ENCODE data around the gene ZKSCAN2.
A peak's percentile ranks its signal among the peaks of the same experiment; 100 is the strongest.

The ZKSCAN2 gene

GRCh38 chr16:25257470-25257955 lies at the start of gene ZKSCAN2:
ZKSCAN2 (minus strand) TSS chr16:25257845; CDS start chr16:25257127, 718 bp downstream.
- DNase-seq, result peak; percentile 62

GRCh38 chr16:25299792-25300590 lies 42.3 kb upstream of the ZKSCAN2 start:
- DNase-seq, result no peak

- no peak for DNase-seq
These were observed 40.7 kb upstream of the ZKSCAN2 start for GRCh38 chr16:25298165-25298872.

- no peak for DNase-seq
These were observed 39.6 kb upstream of the ZKSCAN2 start for GRCh38 chr16:25297151-25297787.

- no peak for DNase-seq
These were observed 33.9 kb upstream of the ZKSCAN2 start for GRCh38 chr16:25291580-25291979.

GRCh38 chr16:25289466-25289865 lies 31.8 kb upstream of the ZKSCAN2 start:
- no peak for DNase-seq

- DNase-seq, result no peak
These were observed 21.8 kb upstream of the ZKSCAN2 start for GRCh38 chr16:25279491-25279890.

- no peak for DNase-seq
These were observed 13.8 kb upstream of the ZKSCAN2 start for GRCh38 chr16:25271421-25271820.

- DNase-seq, result no peak
These were observed 12.9 kb upstream of the ZKSCAN2 start for GRCh38 chr16:25270577-25270976.

GRCh38 chr16:25269879-25270278 lies 12.2 kb upstream of the ZKSCAN2 start:
- no peak for DNase-seq

GRCh38 chr16:25265968-25266367 lies 8.3 kb upstream of the ZKSCAN2 start:
- DNase-seq, result no peak

GRCh38 chr16:25264597-25264996 lies 7.0 kb upstream of the ZKSCAN2 start:
- no peak for DNase-seq

- DNase-seq, result no peak
These were observed 2.8 kb upstream of the ZKSCAN2 start for GRCh38 chr16:25260416-25260815.

- no peak for DNase-seq
These were observed 1.2 kb upstream of the ZKSCAN2 start for GRCh38 chr16:25258861-25259179.

- DNase-seq, result peak; percentile 81
These were observed 563 bp upstream of the ZKSCAN2 start for GRCh38 chr16:25257956-25258860.

- no peak for DNase-seq
These were observed 763 bp downstream of the ZKSCAN2 start for GRCh38 chr16:25256695-25257469.

GRCh38 chr16:25253322-25253721 lies 4.3 kb downstream of the ZKSCAN2 start:
- DNase-seq, result no peak

GRCh38 chr16:25250467-25250866 lies 7.2 kb downstream of the ZKSCAN2 start:
- no peak for DNase-seq

- DNase-seq, result no peak
These were observed 21.7 kb downstream of the ZKSCAN2 start for GRCh38 chr16:25235991-25236390.

- no peak for DNase-seq
These were observed 29.3 kb downstream of the ZKSCAN2 start for GRCh38 chr16:25228372-25228771.

- DNase-seq, result no peak
These were observed 32.8 kb downstream of the ZKSCAN2 start for GRCh38 chr16:25224731-25225319.

Data from DMS 273 treated with DMSO at 0.1 percent for 48 hours (cell line).